ENCODE results near the gene NEBL.

The NEBL gene

GRCh38 chr10:20922451-20922850, 25.3 kb upstream of the NEBL start:
- Histone ChIP-seq H3K9me3 (ENCODE audit: low read length) (no peaks in the 10 kb centered on the region), H3K27me3 (ENCODE audit: insufficient read depth, low read length) (no peaks in the 10 kb centered on the region), H3K36me3 (ENCODE audit: insufficient read depth, low read length) (no peaks in the 10 kb centered on the region), H3K4me3 (ENCODE audit: low read length) (no peak overlapping the region), H3K4me1 (ENCODE audit: insufficient read depth, low read length) (no peaks in the 10 kb centered on the region), H2AFZ (ENCODE audit: low read depth, low read length) (no peak overlapping the region)

- no peaks in the 10 kb centered on the region for H3K27me3 ChIP-seq (ENCODE audit: insufficient read depth, low read length)
- no peaks in the 10 kb centered on the region for H3K36me3 ChIP-seq (ENCODE audit: insufficient read depth, low read length)
- no peaks in the 10 kb centered on the region for H3K9me3 ChIP-seq (ENCODE audit: low read length)
- no peaks in the 10 kb centered on the region for H3K4me1 ChIP-seq (ENCODE audit: insufficient read depth, low read length)
- no peak overlapping the region for H2AFZ ChIP-seq (ENCODE audit: low read depth, low read length)
- no peak overlapping the region for H3K4me3 ChIP-seq (ENCODE audit: low read length)
These were observed 24.9 kb upstream of the NEBL start for GRCh38 chr10:20922033-20922432.

GRCh38 chr10:20920061-20920460, 22.9 kb upstream of the NEBL start:
- H3K36me3 ChIP-seq (ENCODE audit: insufficient read depth, low read length) = no peaks in the 10 kb centered on the region
- H2AFZ ChIP-seq (ENCODE audit: low read depth, low read length) = no peak overlapping the region
- H3K4me1 ChIP-seq (ENCODE audit: insufficient read depth, low read length) = no peaks in the 10 kb centered on the region
- H3K9me3 ChIP-seq (ENCODE audit: low read length) = no peaks in the 10 kb centered on the region
- no peak overlapping the region for H3K4me3 ChIP-seq (ENCODE audit: low read length)
- H3K27me3 ChIP-seq (ENCODE audit: insufficient read depth, low read length) = no peaks in the 10 kb centered on the region

- Histone ChIP-seq H3K27me3 (ENCODE audit: insufficient read depth, low read length) (no peaks in the 10 kb centered on the region), H3K4me1 (ENCODE audit: insufficient read depth, low read length) (no peaks in the 10 kb centered on the region), H3K9me3 (ENCODE audit: low read length) (no peaks in the 10 kb centered on the region), H2AFZ (ENCODE audit: low read depth, low read length) (no peak overlapping the region), H3K36me3 (ENCODE audit: insufficient read depth, low read length) (no peaks in the 10 kb centered on the region), H3K4me3 (ENCODE audit: low read length) (no peak overlapping the region)
These were observed 22.4 kb upstream of the NEBL start for GRCh38 chr10:20919481-20919880.

DNA sequence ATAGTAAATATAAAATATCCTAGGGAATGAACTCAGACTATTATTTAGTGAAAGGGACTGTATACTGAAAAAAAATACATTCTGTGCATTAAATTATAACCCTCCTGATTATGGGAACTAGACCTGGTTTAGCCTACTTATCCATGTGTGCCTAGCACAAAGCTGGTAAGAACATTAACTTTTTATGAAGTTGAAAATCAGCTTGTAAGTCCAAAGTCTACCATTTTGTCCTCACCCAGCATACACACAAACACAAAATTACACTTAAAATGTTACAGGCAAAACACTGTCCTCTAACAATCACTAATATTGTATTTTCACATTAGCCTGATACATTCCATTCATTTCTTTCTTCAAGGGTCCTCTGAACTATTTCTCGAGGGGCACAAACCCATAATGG, 19.9 kb upstream of the NEBL start:
- H3K36me3 ChIP-seq (ENCODE audit: insufficient read depth, low read length) = no peaks in the 10 kb centered on the region

GRCh38 chr10:20912969-20913368, 15.9 kb upstream of the NEBL start:
- H3K27me3 ChIP-seq (ENCODE audit: insufficient read depth, low read length) = no peaks in the 10 kb centered on the region
- no peaks in the 10 kb centered on the region for H3K4me1 ChIP-seq (ENCODE audit: insufficient read depth, low read length)
- no peaks in the 10 kb centered on the region for H3K36me3 ChIP-seq (ENCODE audit: insufficient read depth, low read length)
- no peaks in the 10 kb centered on the region for H3K9me3 ChIP-seq (ENCODE audit: low read length)
- no peak overlapping the region for H2AFZ ChIP-seq (ENCODE audit: low read depth, low read length)
- H3K4me3 ChIP-seq (ENCODE audit: low read length) = no peak overlapping the region

More for the DNA sequence above, 19.9 kb upstream of the NEBL start:
- Histone ChIP-seq H3K4me1 (ENCODE audit: insufficient read depth, low read length) (no peaks in the 10 kb centered on the region), H3K4me3 (ENCODE audit: low read length) (no peak overlapping the region), H3K27me3 (ENCODE audit: insufficient read depth, low read length) (no peaks in the 10 kb centered on the region), H3K9me3 (ENCODE audit: low read length) (no peaks in the 10 kb centered on the region), H2AFZ (ENCODE audit: low read depth, low read length) (no peak overlapping the region)

DNA sequence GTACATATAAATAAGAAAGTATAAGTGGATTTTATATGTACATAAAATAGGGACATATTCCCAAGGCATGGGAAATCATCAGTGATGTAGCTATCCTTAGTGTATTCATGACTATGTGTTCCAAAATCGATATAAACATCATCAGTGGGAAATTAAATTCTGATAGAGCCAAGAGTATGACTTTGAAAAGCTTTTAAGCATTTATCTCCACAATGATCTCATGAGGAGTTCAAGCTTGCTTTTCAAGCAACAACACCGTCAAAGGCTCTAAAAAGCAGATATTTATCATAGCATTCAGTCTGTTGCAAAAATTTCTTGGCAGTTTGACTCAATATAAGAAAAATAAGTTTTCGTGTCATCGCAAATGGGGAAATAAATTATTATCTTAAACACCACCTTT, 14.5 kb upstream of the NEBL start:
- Histone ChIP-seq H3K4me3 (ENCODE audit: low read length) (no peak overlapping the region), H2AFZ (ENCODE audit: low read depth, low read length) (no peak overlapping the region), H3K9me3 (ENCODE audit: low read length) (no peaks in the 10 kb centered on the region), H3K27me3 (ENCODE audit: insufficient read depth, low read length) (no peaks in the 10 kb centered on the region), H3K36me3 (ENCODE audit: insufficient read depth, low read length) (no peaks in the 10 kb centered on the region), H3K4me1 (ENCODE audit: insufficient read depth, low read length) (no peaks in the 10 kb centered on the region)

DNA sequence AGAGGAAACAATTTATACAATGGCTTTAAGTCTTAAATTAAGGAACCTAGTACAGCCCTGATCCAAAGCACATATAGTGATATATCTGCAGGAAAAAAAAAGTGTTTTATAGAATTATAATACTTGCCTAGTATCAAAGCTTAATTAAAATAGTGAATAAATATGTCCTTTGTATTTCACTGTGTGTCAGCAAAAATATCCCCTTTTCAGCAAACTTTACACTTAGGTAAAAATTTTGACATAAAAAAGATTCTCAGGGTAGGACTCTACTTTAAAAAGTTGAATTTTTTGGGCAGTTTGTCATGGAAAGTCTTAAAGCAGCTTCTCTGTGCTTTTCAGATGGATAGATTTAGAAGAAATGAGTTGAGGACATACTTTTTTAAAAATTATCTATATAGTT, 12.7 kb upstream of the NEBL start:
- no peaks in the 10 kb centered on the region for H3K36me3 ChIP-seq (ENCODE audit: insufficient read depth, low read length)
- H3K27me3 ChIP-seq (ENCODE audit: insufficient read depth, low read length) = no peaks in the 10 kb centered on the region
- no peaks in the 10 kb centered on the region for H3K4me1 ChIP-seq (ENCODE audit: insufficient read depth, low read length)
- no peak overlapping the region for H2AFZ ChIP-seq (ENCODE audit: low read depth, low read length)
- H3K4me3 ChIP-seq (ENCODE audit: low read length) = no peak overlapping the region
- H3K9me3 ChIP-seq (ENCODE audit: low read length) = no peaks in the 10 kb centered on the region

GRCh38 chr10:20908391-20908790, 11.3 kb upstream of the NEBL start:
- H3K36me3 ChIP-seq (ENCODE audit: insufficient read depth, low read length) = no peaks in the 10 kb centered on the region
- H3K27me3 ChIP-seq (ENCODE audit: insufficient read depth, low read length) = no peaks in the 10 kb centered on the region
- no peaks in the 10 kb centered on the region for H3K4me1 ChIP-seq (ENCODE audit: insufficient read depth, low read length)
- H2AFZ ChIP-seq (ENCODE audit: low read depth, low read length) = no peak overlapping the region
- H3K9me3 ChIP-seq (ENCODE audit: low read length) = no peaks in the 10 kb centered on the region
- no peak overlapping the region for H3K4me3 ChIP-seq (ENCODE audit: low read length)

GRCh38 chr10:20903635-20904390, 6.7 kb upstream of the NEBL start:
- Histone ChIP-seq H3K4me3 (ENCODE audit: low read length) (no peak overlapping the region), H3K4me1 (ENCODE audit: insufficient read depth, low read length) (no peaks in the 10 kb centered on the region), H3K27me3 (ENCODE audit: insufficient read depth, low read length) (no peaks in the 10 kb centered on the region), H2AFZ (ENCODE audit: low read depth, low read length) (no peak overlapping the region), H3K36me3 (ENCODE audit: insufficient read depth, low read length) (no peaks in the 10 kb centered on the region), H3K9me3 (ENCODE audit: low read length) (no peaks in the 10 kb centered on the region)

GRCh38 chr10:20901110-20901509, 4.0 kb upstream of the NEBL start:
- Histone ChIP-seq H3K4me3 (ENCODE audit: low read length) (no peak overlapping the region), H2AFZ (ENCODE audit: low read depth, low read length) (no peak overlapping the region), H3K4me1 (ENCODE audit: insufficient read depth, low read length) (no peaks in the 10 kb centered on the region), H3K9me3 (ENCODE audit: low read length) (no peaks in the 10 kb centered on the region), H3K27me3 (ENCODE audit: insufficient read depth, low read length) (no peaks in the 10 kb centered on the region), H3K36me3 (ENCODE audit: insufficient read depth, low read length) (no peaks in the 10 kb centered on the region)

- H3K36me3 ChIP-seq (ENCODE audit: insufficient read depth, low read length) = no peaks in the 10 kb centered on the region
- no peaks in the 10 kb centered on the region for H3K4me1 ChIP-seq (ENCODE audit: insufficient read depth, low read length)
- H2AFZ ChIP-seq (ENCODE audit: low read depth, low read length) = no peak overlapping the region
- H3K9me3 ChIP-seq (ENCODE audit: low read length) = no peaks in the 10 kb centered on the region
- H3K27me3 ChIP-seq (ENCODE audit: insufficient read depth, low read length) = no peaks in the 10 kb centered on the region
- no peak overlapping the region for H3K4me3 ChIP-seq (ENCODE audit: low read length)
These were observed 1.9 kb upstream of the NEBL start for GRCh38 chr10:20898866-20899535.

GRCh38 chr10:20893297-20893696, 3.8 kb downstream of the NEBL start:
- H3K36me3 ChIP-seq (ENCODE audit: insufficient read depth, low read length) = no peaks in the 10 kb centered on the region
- H2AFZ ChIP-seq (ENCODE audit: low read depth, low read length) = no peak overlapping the region
- no peak overlapping the region for H3K4me3 ChIP-seq (ENCODE audit: low read length)
- no peaks in the 10 kb centered on the region for H3K27me3 ChIP-seq (ENCODE audit: insufficient read depth, low read length)
- H3K4me1 ChIP-seq (ENCODE audit: insufficient read depth, low read length) = peaks cover 2% of the 10 kb centered on the region
- no peaks in the 10 kb centered on the region for H3K9me3 ChIP-seq (ENCODE audit: low read length)

DNA sequence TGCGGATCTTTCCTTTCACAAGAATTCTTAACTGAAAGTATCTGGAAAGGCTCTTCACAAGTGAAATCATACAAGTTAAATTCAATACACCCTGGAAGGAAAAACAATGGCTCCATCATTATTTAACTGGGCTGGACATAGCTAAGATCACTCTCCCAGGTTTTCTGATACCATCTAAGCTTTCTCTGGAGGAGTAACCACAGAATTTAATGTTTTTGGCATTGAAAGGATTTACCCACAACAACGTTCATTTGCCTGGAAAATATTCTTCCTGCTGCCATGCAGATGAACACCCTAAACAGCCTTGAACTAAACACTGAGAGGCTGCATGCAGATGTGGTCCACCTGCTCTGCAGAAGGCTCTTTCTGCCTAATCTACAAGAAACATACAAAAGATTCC, 4.3 kb downstream of the NEBL start:
- H3K36me3 ChIP-seq (ENCODE audit: insufficient read depth, low read length) = no peaks in the 10 kb centered on the region
- H3K4me3 ChIP-seq (ENCODE audit: low read length) = no peak overlapping the region
- H2AFZ ChIP-seq (ENCODE audit: low read depth, low read length) = no peak overlapping the region
- H3K27me3 ChIP-seq (ENCODE audit: insufficient read depth, low read length) = no peaks in the 10 kb centered on the region
- peaks cover 4% of the 10 kb centered on the region for H3K4me1 ChIP-seq (ENCODE audit: insufficient read depth, low read length)
- no peaks in the 10 kb centered on the region for H3K9me3 ChIP-seq (ENCODE audit: low read length)
